Vagina (tissue), 2 donors: Measurements from ENCODE around the gene SAMD4A. TPM values are rescaled to one million over a fixed set of nuclear protein-coding genes. Genes with fewer than 3 reads are reported as not detected.

Experiments
- DNase-seq, 2 donors: peaks; one replicate each; pipeline ENCODE4 v3.0.0-alpha.2; 2017; ENCODE audit errors: extremely low spot score in 2 of 2
- H3K27ac ChIP-seq: fragments of 200-600 bp; sonication (generic); one replicate; pipeline ENCODE4 v1.5.1; 2019
- H3K27me3 ChIP-seq: fragments of 200-600 bp; sonication (generic); one replicate; pipeline ENCODE4 v1.5.1; 2019
- H3K36me3 ChIP-seq, 2 donors: fragments of 200-600 bp; sonication (generic); one replicate each; pipeline ENCODE4 v1.5.1; 2017 to 2019
- H3K4me1 ChIP-seq: fragments of 200-600 bp; sonication (generic); one replicate; pipeline ENCODE4 v1.5.1; 2019
- H3K4me3 ChIP-seq, 2 donors: fragments of 200-600 bp; sonication (generic); 1 replicate in 1 of 2; 2 replicates in 1 of 2; pipeline ENCODE4 v1.5.1; 2016 to 2019
- H3K9me3 ChIP-seq: fragments of 200-600 bp; sonication (generic); one replicate; pipeline ENCODE4 v1.5.1; 2019
- POLR2A ChIP-seq, 2 donors: fragments of 450-650 bp; IDR thresholded peaks; one replicate each; pipeline ENCODE4 v1.6.1; 2017; ENCODE audit warnings: antibody characterized with exemption in 2 of 2, mild to moderate bottlenecking in 2 of 2, moderate library complexity in 2 of 2
- POLR2AphosphoS5 ChIP-seq, 2 donors: sonication (generic); formaldehyde crosslinking; IDR thresholded peaks; one replicate each; pipeline ENCODE4 v1.9.0; 2017; ENCODE audit warnings: antibody characterized with exemption in 2 of 2, mild to moderate bottlenecking in 2 of 2, low read depth in 1 of 2; ENCODE audit not compliant: insufficient read depth in 1 of 2
- intact Hi-C: fragments of 100-400 bp; cut with DNase I; formaldehyde crosslinking; loops from one replicate; pipeline ENCODE4 v1.15.1; 2023
- total RNA-seq: library from RNA; depleted of rRNA; stranded (reverse); fragments of >200 nt; gene quantifications from one replicate; pipeline ENCODE4 v1.2.3, GENCODE V29; 2016
- TF ChIP-seq, protein P1 (sequence below), 3 experiments: fragments of 450-650 bp in 2 of 3; fragments of 200-600 bp in 1 of 3; sonication (generic) in 1 of 3; IDR thresholded peaks; one replicate each; pipeline ENCODE4 v1.5.1; 2017 to 2019; ENCODE audit warnings: antibody characterized with exemption in 3 of 3, mild to moderate bottlenecking in 2 of 3, moderate library complexity in 2 of 3

The SAMD4A gene
- total RNA-seq, 1 donor from 2014 or later: 43.0 TPM

DNA sequence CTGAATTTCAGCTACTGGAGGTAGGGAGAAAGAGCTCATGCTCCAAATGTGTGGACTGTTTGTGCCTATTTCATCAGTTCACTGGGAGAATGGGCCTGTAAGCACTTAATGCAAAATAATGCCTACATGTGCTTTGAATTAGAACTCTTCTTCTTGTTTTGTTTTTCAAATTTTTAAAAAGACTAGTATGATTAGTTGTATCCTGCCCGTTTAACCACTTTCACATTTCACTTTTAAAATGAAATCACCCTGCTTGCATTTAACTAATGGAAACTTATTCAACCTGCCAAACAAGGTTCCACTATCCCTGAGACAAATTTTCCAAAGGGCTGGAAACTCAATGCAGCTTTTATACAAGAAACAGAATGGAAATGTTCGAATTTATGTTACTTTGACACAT is 79.7 kb downstream of the SAMD4A start:
- no peak for DNase-seq
- intact Hi-C loops: no loop called here
- peak overlapping the region; percentile 36 for H3K27ac ChIP-seq
- H3K36me3 ChIP-seq: no peaks in the 10 kb centered on the region
- H3K9me3 ChIP-seq: no peaks in the 10 kb centered on the region
- H3K4me3 ChIP-seq: no peak overlapping the region
- H3K4me1 ChIP-seq: peaks cover 31% of the 10 kb centered on the region
- TF ChIP-seq POLR2AphosphoS5 (IDR thresholded peaks at IDR 0.05; ENCODE audit: insufficient read depth in 1 of 2, low read depth in 1 of 2) (no peak), POLR2A (IDR thresholded peaks at IDR 0.05) (no peak)
- TF ChIP-seq, protein P1, sequence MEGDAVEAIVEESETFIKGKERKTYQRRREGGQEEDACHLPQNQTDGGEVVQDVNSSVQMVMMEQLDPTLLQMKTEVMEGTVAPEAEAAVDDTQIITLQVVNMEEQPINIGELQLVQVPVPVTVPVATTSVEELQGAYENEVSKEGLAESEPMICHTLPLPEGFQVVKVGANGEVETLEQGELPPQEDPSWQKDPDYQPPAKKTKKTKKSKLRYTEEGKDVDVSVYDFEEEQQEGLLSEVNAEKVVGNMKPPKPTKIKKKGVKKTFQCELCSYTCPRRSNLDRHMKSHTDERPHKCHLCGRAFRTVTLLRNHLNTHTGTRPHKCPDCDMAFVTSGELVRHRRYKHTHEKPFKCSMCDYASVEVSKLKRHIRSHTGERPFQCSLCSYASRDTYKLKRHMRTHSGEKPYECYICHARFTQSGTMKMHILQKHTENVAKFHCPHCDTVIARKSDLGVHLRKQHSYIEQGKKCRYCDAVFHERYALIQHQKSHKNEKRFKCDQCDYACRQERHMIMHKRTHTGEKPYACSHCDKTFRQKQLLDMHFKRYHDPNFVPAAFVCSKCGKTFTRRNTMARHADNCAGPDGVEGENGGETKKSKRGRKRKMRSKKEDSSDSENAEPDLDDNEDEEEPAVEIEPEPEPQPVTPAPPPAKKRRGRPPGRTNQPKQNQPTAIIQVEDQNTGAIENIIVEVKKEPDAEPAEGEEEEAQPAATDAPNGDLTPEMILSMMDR (IDR thresholded peaks at IDR 0.05): no peak
- H3K27me3 ChIP-seq: no peaks in the 10 kb centered on the region

DNA sequence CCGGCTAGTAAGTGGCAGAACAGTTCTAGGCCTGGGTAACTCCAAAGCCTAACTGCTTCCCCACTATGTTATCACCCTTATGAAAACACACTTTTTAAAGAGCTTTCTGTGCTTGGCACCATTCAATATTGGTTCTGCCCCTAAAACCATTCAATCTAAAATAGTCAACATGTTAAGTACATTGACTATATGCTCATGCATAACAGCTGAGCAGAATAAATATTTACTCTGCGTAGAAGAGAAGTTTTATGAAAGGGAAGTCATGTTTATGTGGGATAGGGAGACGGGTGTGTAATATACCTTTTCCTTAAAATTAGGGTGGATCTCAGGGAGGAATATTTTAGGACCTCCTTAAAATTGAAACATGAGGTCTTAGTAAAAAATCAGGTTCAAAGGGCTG is 80.5 kb downstream of the SAMD4A start:
- intact Hi-C loops: no loop called here
- Histone ChIP-seq H3K27ac (no peak overlapping the region), H3K36me3 (no peaks in the 10 kb centered on the region), H3K4me3 (no peak overlapping the region), H3K9me3 (no peaks in the 10 kb centered on the region), H3K27me3 (no peaks in the 10 kb centered on the region), H3K4me1 (peaks cover 36% of the 10 kb centered on the region)
- no peak for TF ChIP-seq POLR2A (IDR thresholded peaks at IDR 0.05)
- no peak for DNase-seq

DNA sequence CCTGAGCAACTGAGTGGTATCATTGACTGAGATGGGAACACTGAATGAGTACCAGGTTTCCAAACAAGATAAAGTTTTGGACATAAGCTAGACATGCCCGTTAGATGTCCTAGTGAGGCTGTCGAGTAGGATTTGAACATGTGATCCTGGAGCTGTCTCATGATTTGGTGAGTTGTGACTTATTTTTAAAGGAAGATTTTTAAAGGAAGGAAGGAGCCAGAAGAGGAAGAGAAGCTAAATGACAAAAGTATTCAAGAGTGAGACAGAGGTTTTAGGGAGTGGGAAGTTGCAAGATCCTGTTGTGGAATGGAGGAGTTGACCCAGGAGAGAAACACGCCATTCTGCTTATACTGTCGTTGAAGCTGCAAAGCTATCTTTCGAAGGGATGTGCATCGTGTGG is 82.1 kb downstream of the SAMD4A start:
- no peak for TF ChIP-seq POLR2A (IDR thresholded peaks at IDR 0.05)
- TF ChIP-seq POLR2AphosphoS5 (IDR thresholded peaks at IDR 0.05; ENCODE audit: insufficient read depth in 1 of 2, low read depth in 1 of 2): no peak
- TF ChIP-seq, protein P1 (IDR thresholded peaks at IDR 0.05): no peak
- H3K4me3 ChIP-seq: no peak overlapping the region
- H3K4me1 ChIP-seq: peaks cover 52% of the 10 kb centered on the region
- no peaks in the 10 kb centered on the region for H3K36me3 ChIP-seq
- peak overlapping the region; percentile 93 for H3K27ac ChIP-seq
- H3K27me3 ChIP-seq: no peaks in the 10 kb centered on the region
- DNase-seq: no peak
- intact Hi-C loops: no loop called here
- H3K9me3 ChIP-seq: no peaks in the 10 kb centered on the region

DNA sequence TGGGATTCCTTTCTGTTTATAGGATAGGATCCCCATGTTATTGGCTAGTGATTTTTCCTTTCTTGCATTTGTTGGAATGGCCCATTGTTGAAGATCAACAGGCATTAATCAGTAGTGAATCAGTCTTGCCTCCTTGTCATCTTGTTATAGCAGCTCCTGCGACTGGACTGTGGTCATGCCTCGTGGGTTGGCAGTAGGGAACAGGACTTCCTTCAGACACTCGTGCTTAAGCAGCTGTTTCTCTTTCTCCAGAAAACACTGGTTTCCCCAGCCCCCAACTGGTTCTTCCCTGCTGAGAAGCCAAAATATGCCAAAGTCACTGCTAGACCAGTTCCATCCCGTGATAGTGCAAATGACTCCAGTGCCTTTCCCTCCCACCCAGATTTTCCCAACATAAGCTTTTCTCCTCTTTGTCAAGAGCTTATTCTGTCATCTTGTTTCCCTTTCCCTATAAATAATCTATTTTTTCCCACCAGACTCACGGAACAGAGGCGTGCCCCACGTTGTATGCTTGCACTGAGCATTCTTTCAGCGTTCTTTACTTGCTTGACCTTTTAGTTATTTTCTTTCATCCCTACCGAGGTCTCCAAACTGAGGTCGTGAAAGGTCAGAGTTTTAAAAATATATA is 83.5 kb downstream of the SAMD4A start:
- H3K9me3 ChIP-seq: no peaks in the 10 kb centered on the region
- TF ChIP-seq POLR2AphosphoS5 (IDR thresholded peaks at IDR 0.05; ENCODE audit: insufficient read depth in 1 of 2, low read depth in 1 of 2) (peak in 1 of 2 donors; percentile 49), POLR2A (IDR thresholded peaks at IDR 0.05) (no peak)
- TF ChIP-seq, protein P1 (IDR thresholded peaks at IDR 0.05): no peak
- H3K27me3 ChIP-seq: no peaks in the 10 kb centered on the region
- peak overlapping the region; percentile 93 for H3K27ac ChIP-seq
- no peak overlapping the region for H3K4me3 ChIP-seq
- intact Hi-C loops: no loop called here
- H3K36me3 ChIP-seq: no peaks in the 10 kb centered on the region
- H3K4me1 ChIP-seq: peaks cover 63% of the 10 kb centered on the region
- DNase-seq: no peak

DNA sequence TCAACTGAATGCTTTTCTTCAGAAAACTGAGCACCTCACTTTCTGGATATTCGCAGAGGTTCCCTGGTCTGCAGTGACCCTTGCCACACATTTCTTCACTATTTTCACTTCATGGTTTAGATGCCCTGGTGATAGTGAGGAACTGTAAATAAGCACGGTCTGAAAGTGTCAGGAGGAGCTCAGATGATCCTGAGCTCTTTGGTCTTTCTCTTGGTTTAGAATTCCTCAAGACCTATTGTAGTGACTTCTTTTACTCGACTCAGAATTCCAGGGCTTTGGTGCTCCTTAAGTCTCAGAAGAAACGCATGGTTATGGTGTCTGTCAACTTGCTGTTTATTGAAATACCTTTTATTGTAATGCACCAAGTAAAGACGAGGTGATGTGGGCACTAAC is 84.0 kb downstream of the SAMD4A start:
- DNase-seq: no peak
- intact Hi-C loops: no loop called here

More for the DNA sequence above, 84.0 kb downstream of the SAMD4A start:
- Histone ChIP-seq H3K27ac (peak overlapping the region; percentile 93), H3K36me3 (no peaks in the 10 kb centered on the region), H3K9me3 (no peaks in the 10 kb centered on the region), H3K27me3 (no peaks in the 10 kb centered on the region), H3K4me1 (peaks cover 63% of the 10 kb centered on the region), H3K4me3 (no peak overlapping the region)
- TF ChIP-seq POLR2A (IDR thresholded peaks at IDR 0.05): no peak
- TF ChIP-seq, protein P1 (IDR thresholded peaks at IDR 0.05): no peak
- TF ChIP-seq POLR2AphosphoS5 (IDR thresholded peaks at IDR 0.05; ENCODE audit: insufficient read depth in 1 of 2, low read depth in 1 of 2): no peak
